Measurements from ENCODE around the gene AMIGO1.

Gene AMIGO1

GRCh38 chr1:109468903-109469302 lies 40.6 kb downstream of the AMIGO1 start:
- Histone ChIP-seq H3K27ac (ENCODE audit: low read depth, low read length) (no peak overlapping the region), H3K27me3 (ENCODE audit: low read length) (no peaks in the 10 kb centered on the region), H3K4me3 (ENCODE audit: insufficient read depth, low read length, poor library complexity, severe bottlenecking) (no peak overlapping the region), H3K9ac (ENCODE audit: low read length) (no peak overlapping the region), H3F3A (ENCODE audit: insufficient read depth) (no peaks in the 10 kb centered on the region), H3K36me3 (ENCODE audit: low read length) (no peaks in the 10 kb centered on the region), H3K79me2 (ENCODE audit: insufficient read depth, low read length) (no peaks in the 10 kb centered on the region), H4K20me1 (ENCODE audit: low read depth, low read length) (no peaks in the 10 kb centered on the region), H3K4me2 (ENCODE audit: low read depth, low read length, poor library complexity, severe bottlenecking) (no peak overlapping the region), H3K9me3 (ENCODE audit: insufficient read depth, low read length) (no peaks in the 10 kb centered on the region), H2AFZ (ENCODE audit: low read depth, low read length, severe bottlenecking) (no peak overlapping the region), H3K9me2 (replicated peaks; ENCODE audit: insufficient read depth, low read length) (no peaks in the 10 kb centered on the region)
- TF ChIP-seq EZH2phosphoT487 (conservative IDR thresholded peaks at IDR 0.05; ENCODE audit: low read length) (no peak), CTCF (IDR thresholded peaks at IDR 0.05; ENCODE audit: insufficient read depth, low read length, poor library complexity, severe bottlenecking) (no peak)

- H3K27ac ChIP-seq (ENCODE audit: low read depth, low read length) = no peak overlapping the region
- H3K36me3 ChIP-seq (ENCODE audit: low read length) = no peaks in the 10 kb centered on the region
- no peak overlapping the region for H2AFZ ChIP-seq (ENCODE audit: low read depth, low read length, severe bottlenecking)
- no peak overlapping the region for H3K4me3 ChIP-seq (ENCODE audit: insufficient read depth, low read length, poor library complexity, severe bottlenecking)
- H3K79me2 ChIP-seq (ENCODE audit: insufficient read depth, low read length) = no peaks in the 10 kb centered on the region
- no peaks in the 10 kb centered on the region for H4K20me1 ChIP-seq (ENCODE audit: low read depth, low read length)
- no peak for TF ChIP-seq CTCF (IDR thresholded peaks at IDR 0.05; ENCODE audit: insufficient read depth, low read length, poor library complexity, severe bottlenecking)
- no peak for TF ChIP-seq EZH2phosphoT487 (conservative IDR thresholded peaks at IDR 0.05; ENCODE audit: low read length)
- no peak overlapping the region for H3K4me2 ChIP-seq (ENCODE audit: low read depth, low read length, poor library complexity, severe bottlenecking)
- H3K9me3 ChIP-seq (ENCODE audit: insufficient read depth, low read length) = no peaks in the 10 kb centered on the region
- H3K9ac ChIP-seq (ENCODE audit: low read length) = no peak overlapping the region
- H3K9me2 ChIP-seq (replicated peaks; ENCODE audit: insufficient read depth, low read length) = no peaks in the 10 kb centered on the region
- H3F3A ChIP-seq (ENCODE audit: insufficient read depth) = no peaks in the 10 kb centered on the region
- H3K27me3 ChIP-seq (ENCODE audit: low read length) = no peaks in the 10 kb centered on the region
Measured at GRCh38 chr1:109468061-109468460, 41.5 kb downstream of the AMIGO1 start.

- Histone ChIP-seq H3K9ac (ENCODE audit: low read length) (no peak overlapping the region), H3K9me3 (ENCODE audit: insufficient read depth, low read length) (no peaks in the 10 kb centered on the region), H3F3A (ENCODE audit: insufficient read depth) (no peaks in the 10 kb centered on the region), H3K36me3 (ENCODE audit: low read length) (no peaks in the 10 kb centered on the region), H3K4me3 (ENCODE audit: insufficient read depth, low read length, poor library complexity, severe bottlenecking) (no peak overlapping the region), H4K20me1 (ENCODE audit: low read depth, low read length) (no peaks in the 10 kb centered on the region), H2AFZ (ENCODE audit: low read depth, low read length, severe bottlenecking) (no peak overlapping the region), H3K4me2 (ENCODE audit: low read depth, low read length, poor library complexity, severe bottlenecking) (no peak overlapping the region), H3K79me2 (ENCODE audit: insufficient read depth, low read length) (no peaks in the 10 kb centered on the region), H3K9me2 (replicated peaks; ENCODE audit: insufficient read depth, low read length) (no peaks in the 10 kb centered on the region), H3K27me3 (ENCODE audit: low read length) (no peaks in the 10 kb centered on the region), H3K27ac (ENCODE audit: low read depth, low read length) (no peak overlapping the region)
- TF ChIP-seq CTCF (IDR thresholded peaks at IDR 0.05; ENCODE audit: insufficient read depth, low read length, poor library complexity, severe bottlenecking) = no peak
- TF ChIP-seq EZH2phosphoT487 (conservative IDR thresholded peaks at IDR 0.05; ENCODE audit: low read length) = no peak
Measured at GRCh38 chr1:109467301-109467777, 42.2 kb downstream of the AMIGO1 start.
